Spleen (tissue), 11 donors: Measurements from ENCODE around the gene HCFC1R1. TPM values are rescaled to one million over a fixed set of nuclear protein-coding genes. Genes with fewer than 3 reads are reported as not detected.
A peak's percentile ranks its signal among the peaks of the same experiment; 100 is the strongest.

Experiments
- DNase-seq: peaks from one replicate; pipeline ENCODE4 v3.0.0-alpha.2; 2020
- H3K27ac ChIP-seq, 8 donors: fragments of 200-600 bp; sonication (generic) in 7 of 8; 1 replicate in 4 of 8; 2 replicates in 4 of 8; pipeline versions ENCODE4 v1.5.0 to v1.8.0; 2016 to 2021; ENCODE audit warnings: inconsistent platforms in 4 of 8, mild to moderate bottlenecking in 4 of 8, moderate library complexity in 1 of 8
- H3K27me3 ChIP-seq, 7 donors: fragments of 200-600 bp; sonication (generic) in 6 of 7; replicated peaks in 1 of 7; 1 replicate in 4 of 7; 2 replicates in 3 of 7; pipeline versions ENCODE4 v1.5.0 to v1.8.0; 2016 to 2021; ENCODE audit warnings: inconsistent platforms in 3 of 7, mild to moderate bottlenecking in 1 of 7
- H3K36me3 ChIP-seq, 6 donors: fragments of 200-600 bp; sonication (generic) in 5 of 6; 1 replicate in 4 of 6; 2 replicates in 2 of 6; pipeline versions ENCODE4 v1.5.0 to v1.8.0; 2016 to 2021; ENCODE audit warnings: inconsistent platforms in 2 of 6
- H3K4me1 ChIP-seq, 6 donors: fragments of 200-600 bp; sonication (generic) in 5 of 6; 1 replicate in 3 of 6; 2 replicates in 3 of 6; pipeline versions ENCODE4 v1.5.0 to v1.8.0; 2016 to 2021; ENCODE audit warnings: inconsistent platforms in 3 of 6
- H3K4me3 ChIP-seq, 8 donors: fragments of 200-600 bp; sonication (generic) in 7 of 8; 1 replicate in 4 of 8; 2 replicates in 4 of 8; pipeline versions ENCODE4 v1.5.0 to v1.8.0; 2016 to 2021; ENCODE audit warnings: inconsistent platforms in 4 of 8, mild to moderate bottlenecking in 4 of 8, moderate library complexity in 2 of 8
- H3K9me3 ChIP-seq, 8 donors: fragments of 200-600 bp; sonication (generic) in 7 of 8; 1 replicate in 4 of 8; 2 replicates in 4 of 8; pipeline versions ENCODE4 v1.5.0 to v1.8.0; 2016 to 2021; ENCODE audit warnings: inconsistent platforms in 4 of 8
- POLR2A ChIP-seq, 3 donors: fragments of 450-650 bp; IDR thresholded peaks; one replicate each; pipeline ENCODE4 v1.5.1; 2017; ENCODE audit warnings: antibody characterized with exemption in 3 of 3, mild to moderate bottlenecking in 1 of 3
- POLR2AphosphoS5 ChIP-seq, 3 donors: sonication (generic); formaldehyde crosslinking; IDR thresholded peaks; one replicate each; pipeline ENCODE4 v1.5.1; 2017; ENCODE audit warnings: antibody characterized with exemption in 3 of 3
- WGBS, 5 donors: extraction: QIAGEN DNeasy Blood & Tissue Kit in 3 of 5; methylation state at CpG; one replicate each; pipeline versions ENCODE4 v1.1.5 to v1.1.7; 2013 to 2018; 5-methylcytosine and 5-hydroxymethylcytosine counted together
- intact Hi-C: fragments of 100-400 bp; cut with DNase I; formaldehyde crosslinking; loops from one replicate; pipeline ENCODE4 v1.15.0; 2023; ENCODE audit warnings: low total_unique reads
- polyA plus RNA-seq, 3 donors: library from polyadenylated mRNA; stranded (reverse); fragments of 200-250 nt; gene quantifications; one replicate each; pipeline ENCODE4 v1.2.1, GENCODE V29; 2013
- total RNA-seq, 7 donors: library from RNA; depleted of rRNA in 3 of 7; stranded (reverse); fragments of >200 nt in 3 of 7; fragmentation: NEBNext Ultra II Directional in 4 of 7; extraction: Animal tissue kit (Norgen Biotek cat#: 25700) in 4 of 7; gene quantifications; one replicate each; pipeline versions ENCODE4 v1.1.0 to v1.2.1, GENCODE V29; 2016 to 2021
- TF ChIP-seq, protein P1 (sequence below), 11 experiments: fragments of 200-600 bp in 7 of 11; fragments of 450-650 bp in 4 of 11; sonication (generic) in 4 of 11; IDR thresholded peaks in 8 of 11; conservative IDR thresholded peaks in 3 of 11; 1 replicate in 7 of 11; 2 replicates in 4 of 11; pipeline versions ENCODE4 v1.4.0 to v1.8.0; 2016 to 2021; ENCODE audit warnings: antibody characterized with exemption in 11 of 11, inconsistent platforms in 4 of 11, mild to moderate bottlenecking in 1 of 11
- donor health status: healthy with polysubstance abuse.
- donor health status: DM: no; HTN: no; CAD: no; lungs with moderate emphysema.
- donor health status: DM: no; HTN: no; CAD: no.
- donor health status: Bipolar disorder and iron deficiency.
- donor health status: healthy.
- donor health status: DM: no; HTN: no; CAD: no.
- donor health status: DM: yes; HTN: yes; CAD: no.

Gene HCFC1R1
- total and polyA plus RNA-seq, 10 donors, result 15.5 to 74.5 (median 27.2) TPM

DNA sequence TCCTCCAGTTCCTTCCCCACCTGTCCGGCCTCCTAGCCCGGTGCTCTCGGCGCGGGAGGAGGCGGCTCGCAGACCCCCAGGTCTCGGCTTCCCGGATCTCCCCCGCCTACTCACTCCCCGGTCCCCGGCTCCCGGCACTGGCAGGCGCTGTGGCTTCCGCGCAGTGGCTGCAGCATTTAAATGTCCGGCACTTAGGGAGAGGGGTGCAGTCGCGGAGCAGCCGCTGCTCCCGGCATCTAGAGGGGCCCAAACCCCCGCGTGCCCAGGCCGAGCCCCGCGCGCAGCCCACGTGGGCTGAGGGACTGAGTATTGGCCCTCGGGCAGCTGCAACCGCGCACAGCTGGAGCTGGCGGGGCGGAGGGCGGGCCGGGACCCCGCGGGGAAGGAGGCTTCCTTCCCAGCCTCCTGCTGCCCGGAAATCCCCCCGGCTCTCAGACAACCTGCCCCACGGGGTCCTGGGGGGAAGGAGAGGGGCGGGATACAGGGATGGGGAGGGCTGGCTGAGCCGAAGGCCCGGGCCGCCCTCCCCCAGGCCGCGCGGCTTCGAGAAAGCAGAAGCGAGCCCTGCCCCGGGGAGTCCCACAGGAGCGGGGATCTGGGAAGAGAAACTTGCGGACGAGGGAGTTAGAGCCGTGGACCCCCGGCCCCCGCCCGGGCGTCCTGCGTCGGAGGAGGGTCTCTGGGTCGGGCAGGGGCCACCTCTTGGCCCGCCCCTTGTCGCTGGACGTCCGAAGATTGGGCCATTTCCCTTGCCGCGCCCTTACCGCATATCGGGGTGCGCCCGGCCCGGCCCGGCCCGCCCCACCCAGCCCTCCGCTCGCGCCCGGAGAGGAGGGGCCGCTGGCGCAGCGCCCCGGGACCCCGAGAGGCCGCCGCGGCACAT lies 22.3 kb upstream of the HCFC1R1 start, which contains the start of gene MMP25:
MMP25 (plus strand) TSS at position 804 of the 883 bp plus-strand sequence. CDS start 357 bp downstream, outside the sequence.
- 0 to 1% (median 1%) methylated on average over 24 to 86 of the region's 86 CpGs for WGBS, 5 donors
- DNase-seq, result peak; percentile 93
- Histone ChIP-seq H3K27me3 (peaks cover 0 to 94% (median 60%) of the 10 kb centered on the region in 7 donors), H3K36me3 (peaks cover 0 to 11% (median 0%) of the 10 kb centered on the region in 6 donors), H3K4me3 (peak within 1 kb of the TSS; percentile 38 to 84 (median 60)), H3K4me1 (peaks cover 17 to 74% (median 28%) of the 10 kb centered on the region in 6 donors), H3K27ac (peak within 1 kb of the TSS in 7 of 8 donors; percentile 69 to 95 (median 81)), H3K9me3 (no peaks in the 10 kb centered on the region)
- TF ChIP-seq, protein P1, sequence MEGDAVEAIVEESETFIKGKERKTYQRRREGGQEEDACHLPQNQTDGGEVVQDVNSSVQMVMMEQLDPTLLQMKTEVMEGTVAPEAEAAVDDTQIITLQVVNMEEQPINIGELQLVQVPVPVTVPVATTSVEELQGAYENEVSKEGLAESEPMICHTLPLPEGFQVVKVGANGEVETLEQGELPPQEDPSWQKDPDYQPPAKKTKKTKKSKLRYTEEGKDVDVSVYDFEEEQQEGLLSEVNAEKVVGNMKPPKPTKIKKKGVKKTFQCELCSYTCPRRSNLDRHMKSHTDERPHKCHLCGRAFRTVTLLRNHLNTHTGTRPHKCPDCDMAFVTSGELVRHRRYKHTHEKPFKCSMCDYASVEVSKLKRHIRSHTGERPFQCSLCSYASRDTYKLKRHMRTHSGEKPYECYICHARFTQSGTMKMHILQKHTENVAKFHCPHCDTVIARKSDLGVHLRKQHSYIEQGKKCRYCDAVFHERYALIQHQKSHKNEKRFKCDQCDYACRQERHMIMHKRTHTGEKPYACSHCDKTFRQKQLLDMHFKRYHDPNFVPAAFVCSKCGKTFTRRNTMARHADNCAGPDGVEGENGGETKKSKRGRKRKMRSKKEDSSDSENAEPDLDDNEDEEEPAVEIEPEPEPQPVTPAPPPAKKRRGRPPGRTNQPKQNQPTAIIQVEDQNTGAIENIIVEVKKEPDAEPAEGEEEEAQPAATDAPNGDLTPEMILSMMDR (IDR thresholded peaks at IDR 0.05 in 8 of 11, conservative IDR thresholded peaks at IDR 0.05 in 3 of 11), result no peak
- peak in 2 of 3 donors; percentile 50 to 77 for TF ChIP-seq POLR2AphosphoS5 (IDR thresholded peaks at IDR 0.05)
- intact Hi-C loops, result no loop called here

DNA sequence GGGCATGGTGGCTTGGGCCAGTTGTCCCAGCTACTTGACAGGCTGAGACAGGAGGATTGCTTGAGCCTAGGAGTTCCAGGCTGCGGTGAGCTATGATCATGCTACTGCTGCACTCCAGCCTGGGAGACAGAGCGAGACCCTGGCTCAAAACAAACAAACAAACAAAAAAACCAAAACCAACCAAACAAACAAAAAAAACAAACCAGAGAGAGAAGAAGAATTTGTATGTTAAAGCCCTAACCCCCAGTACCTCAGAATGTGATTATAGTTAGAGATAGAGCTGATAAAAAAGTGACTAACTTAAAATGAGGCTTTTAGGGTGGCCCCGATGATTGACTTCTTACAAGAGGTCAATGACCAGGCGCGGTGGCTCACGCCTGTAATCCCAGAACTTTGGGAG lies 21.0 kb upstream of the HCFC1R1 start:
- no peaks in the 10 kb centered on the region for H3K9me3 ChIP-seq
- intact Hi-C loops, result no loop called here
- H3K4me1 ChIP-seq, result peaks cover 17 to 61% (median 28%) of the 10 kb centered on the region in 6 donors
- no peak overlapping the region for H3K27ac ChIP-seq
- DNase-seq, result no peak
- peaks cover 0 to 5% (median 0%) of the 10 kb centered on the region in 6 donors for H3K36me3 ChIP-seq
- H3K4me3 ChIP-seq, result peak overlapping the region in 4 of 8 donors; percentile 58 to 84 (median 62)
- H3K27me3 ChIP-seq, result peaks cover 0 to 99% (median 63%) of the 10 kb centered on the region in 7 donors
- TF ChIP-seq POLR2A (IDR thresholded peaks at IDR 0.05), result no peak
- TF ChIP-seq POLR2AphosphoS5 (IDR thresholded peaks at IDR 0.05), result no peak
- TF ChIP-seq, protein P1 (IDR thresholded peaks at IDR 0.05 in 8 of 11, conservative IDR thresholded peaks at IDR 0.05 in 3 of 11), result no peak
- 85 to 92% (median 90%) methylated on average over 6 of the region's 6 CpGs for WGBS, 5 donors

DNA sequence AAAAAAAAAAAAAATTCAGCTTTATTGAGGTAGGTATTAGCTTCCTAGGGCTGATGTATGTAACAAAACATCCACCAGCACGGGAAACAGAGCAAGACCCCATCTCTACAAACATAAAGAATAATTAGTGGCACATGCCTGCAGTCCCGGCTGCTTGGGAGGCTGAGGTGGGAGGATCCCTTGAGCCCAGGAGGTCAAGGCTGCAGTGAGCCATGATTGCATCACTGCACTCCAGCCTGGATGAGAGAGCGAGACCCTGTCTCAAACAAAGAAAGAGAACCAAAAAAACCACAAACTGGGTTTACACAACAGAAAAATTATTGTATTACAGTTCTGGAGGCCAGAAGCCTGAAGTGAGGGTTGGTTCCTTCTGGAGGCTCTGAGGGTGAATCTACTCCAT lies 18.6 kb upstream of the HCFC1R1 start:
- 60 to 83% (median 73%) methylated on average over 3 of the region's 3 CpGs for WGBS, 5 donors
- no peaks in the 10 kb centered on the region for H3K36me3 ChIP-seq
- intact Hi-C loops, result no loop called here
- H3K4me3 ChIP-seq, result no peak overlapping the region
- H3K27me3 ChIP-seq, result peaks cover 0 to 100% (median 76%) of the 10 kb centered on the region in 7 donors
- no peak for DNase-seq
- no peak overlapping the region for H3K27ac ChIP-seq
- H3K9me3 ChIP-seq, result no peaks in the 10 kb centered on the region
- H3K4me1 ChIP-seq, result peaks cover 17 to 50% (median 26%) of the 10 kb centered on the region in 6 donors
- no peak for TF ChIP-seq POLR2AphosphoS5 (IDR thresholded peaks at IDR 0.05)
- TF ChIP-seq, protein P1 (IDR thresholded peaks at IDR 0.05 in 8 of 11, conservative IDR thresholded peaks at IDR 0.05 in 3 of 11), result no peak
- no peak for TF ChIP-seq POLR2A (IDR thresholded peaks at IDR 0.05)

DNA sequence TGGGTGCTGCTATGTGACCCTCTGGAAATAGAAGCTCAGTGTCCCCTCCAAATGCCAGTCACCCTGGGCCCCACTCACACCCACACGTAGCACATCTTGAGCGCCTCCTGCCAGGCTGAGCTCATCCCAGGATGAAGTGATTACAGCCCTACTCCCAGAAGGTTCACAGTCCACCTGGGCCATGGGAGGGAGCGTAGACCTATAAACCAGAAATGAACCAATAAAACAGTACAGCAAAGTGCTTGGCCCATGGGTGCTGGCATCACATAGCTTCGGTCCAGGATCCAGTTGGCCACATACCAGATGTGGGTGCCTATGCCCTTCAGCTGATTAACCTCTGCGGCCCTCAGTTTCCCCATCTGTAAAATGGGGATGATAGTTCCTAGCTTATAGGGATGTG lies 15.2 kb upstream of the HCFC1R1 start:
- H3K36me3 ChIP-seq, result no peaks in the 10 kb centered on the region
- no peaks in the 10 kb centered on the region for H3K9me3 ChIP-seq
- H3K4me1 ChIP-seq, result peaks cover 0 to 50% (median 17%) of the 10 kb centered on the region in 6 donors
- no peak for DNase-seq
- TF ChIP-seq POLR2AphosphoS5 (IDR thresholded peaks at IDR 0.05) (no peak), POLR2A (IDR thresholded peaks at IDR 0.05) (no peak)
- TF ChIP-seq, protein P1 (IDR thresholded peaks at IDR 0.05 in 8 of 11, conservative IDR thresholded peaks at IDR 0.05 in 3 of 11), result no peak
- H3K27ac ChIP-seq, result no peak overlapping the region
- peaks cover 7 to 100% (median 69%) of the 10 kb centered on the region in 7 donors for H3K27me3 ChIP-seq
- intact Hi-C loops, result no loop called here
- 78 to 89% (median 84%) methylated on average over 4 to 5 of the region's 5 CpGs for WGBS, 5 donors
- H3K4me3 ChIP-seq, result no peak overlapping the region
